Panc1 (cell line): ENCODE data around the gene SLC2A1.

Experiments
- TF ChIP-seq, protein P1 (sequence below), 2 experiments: IDR thresholded peaks; 2 replicates each; pipeline ENCODE4 v1.6.1; 2011 to 2012; ENCODE audit warnings: low read depth in 2 of 2, control low read depth in 1 of 2, low read length in 1 of 2, mild to moderate bottlenecking in 1 of 2, moderate library complexity in 1 of 2; ENCODE audit not compliant: insufficient read depth in 1 of 2
- TF ChIP-seq, protein P2 (sequence below): fragments of 450-650 bp; IDR thresholded peaks from 2 replicates; pipeline ENCODE4 v1.5.1; 2017; ENCODE audit warnings: mild to moderate bottlenecking

DNA sequence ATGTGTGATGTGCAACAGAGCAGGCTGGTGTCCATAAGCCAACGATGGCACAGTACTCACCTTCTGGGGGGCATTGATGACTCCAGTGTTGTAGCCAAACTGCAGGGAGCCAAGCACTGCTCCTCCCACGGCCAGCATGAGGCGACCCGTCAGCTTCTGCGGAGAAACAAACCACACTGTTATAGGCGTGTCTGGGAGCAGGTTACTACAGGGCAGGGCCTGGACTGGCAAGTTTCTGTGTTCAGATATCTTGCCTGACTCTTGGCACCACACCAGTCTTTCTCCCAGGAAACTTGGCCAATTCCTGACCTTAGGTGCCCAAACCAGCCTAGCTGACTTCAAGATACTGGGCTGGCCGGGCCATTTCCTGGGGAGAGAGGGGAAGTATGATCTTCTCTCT, 15.5 kb downstream of the SLC2A1 start:
- TF ChIP-seq, protein P1, sequence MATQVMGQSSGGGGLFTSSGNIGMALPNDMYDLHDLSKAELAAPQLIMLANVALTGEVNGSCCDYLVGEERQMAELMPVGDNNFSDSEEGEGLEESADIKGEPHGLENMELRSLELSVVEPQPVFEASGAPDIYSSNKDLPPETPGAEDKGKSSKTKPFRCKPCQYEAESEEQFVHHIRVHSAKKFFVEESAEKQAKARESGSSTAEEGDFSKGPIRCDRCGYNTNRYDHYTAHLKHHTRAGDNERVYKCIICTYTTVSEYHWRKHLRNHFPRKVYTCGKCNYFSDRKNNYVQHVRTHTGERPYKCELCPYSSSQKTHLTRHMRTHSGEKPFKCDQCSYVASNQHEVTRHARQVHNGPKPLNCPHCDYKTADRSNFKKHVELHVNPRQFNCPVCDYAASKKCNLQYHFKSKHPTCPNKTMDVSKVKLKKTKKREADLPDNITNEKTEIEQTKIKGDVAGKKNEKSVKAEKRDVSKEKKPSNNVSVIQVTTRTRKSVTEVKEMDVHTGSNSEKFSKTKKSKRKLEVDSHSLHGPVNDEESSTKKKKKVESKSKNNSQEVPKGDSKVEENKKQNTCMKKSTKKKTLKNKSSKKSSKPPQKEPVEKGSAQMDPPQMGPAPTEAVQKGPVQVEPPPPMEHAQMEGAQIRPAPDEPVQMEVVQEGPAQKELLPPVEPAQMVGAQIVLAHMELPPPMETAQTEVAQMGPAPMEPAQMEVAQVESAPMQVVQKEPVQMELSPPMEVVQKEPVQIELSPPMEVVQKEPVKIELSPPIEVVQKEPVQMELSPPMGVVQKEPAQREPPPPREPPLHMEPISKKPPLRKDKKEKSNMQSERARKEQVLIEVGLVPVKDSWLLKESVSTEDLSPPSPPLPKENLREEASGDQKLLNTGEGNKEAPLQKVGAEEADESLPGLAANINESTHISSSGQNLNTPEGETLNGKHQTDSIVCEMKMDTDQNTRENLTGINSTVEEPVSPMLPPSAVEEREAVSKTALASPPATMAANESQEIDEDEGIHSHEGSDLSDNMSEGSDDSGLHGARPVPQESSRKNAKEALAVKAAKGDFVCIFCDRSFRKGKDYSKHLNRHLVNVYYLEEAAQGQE (IDR thresholded peaks at IDR 0.05; ENCODE audit: insufficient read depth in 1 of 2, low read depth in 2 of 2, low read length in 1 of 2), result no peak
- TF ChIP-seq, protein P2, sequence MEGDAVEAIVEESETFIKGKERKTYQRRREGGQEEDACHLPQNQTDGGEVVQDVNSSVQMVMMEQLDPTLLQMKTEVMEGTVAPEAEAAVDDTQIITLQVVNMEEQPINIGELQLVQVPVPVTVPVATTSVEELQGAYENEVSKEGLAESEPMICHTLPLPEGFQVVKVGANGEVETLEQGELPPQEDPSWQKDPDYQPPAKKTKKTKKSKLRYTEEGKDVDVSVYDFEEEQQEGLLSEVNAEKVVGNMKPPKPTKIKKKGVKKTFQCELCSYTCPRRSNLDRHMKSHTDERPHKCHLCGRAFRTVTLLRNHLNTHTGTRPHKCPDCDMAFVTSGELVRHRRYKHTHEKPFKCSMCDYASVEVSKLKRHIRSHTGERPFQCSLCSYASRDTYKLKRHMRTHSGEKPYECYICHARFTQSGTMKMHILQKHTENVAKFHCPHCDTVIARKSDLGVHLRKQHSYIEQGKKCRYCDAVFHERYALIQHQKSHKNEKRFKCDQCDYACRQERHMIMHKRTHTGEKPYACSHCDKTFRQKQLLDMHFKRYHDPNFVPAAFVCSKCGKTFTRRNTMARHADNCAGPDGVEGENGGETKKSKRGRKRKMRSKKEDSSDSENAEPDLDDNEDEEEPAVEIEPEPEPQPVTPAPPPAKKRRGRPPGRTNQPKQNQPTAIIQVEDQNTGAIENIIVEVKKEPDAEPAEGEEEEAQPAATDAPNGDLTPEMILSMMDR, result no peak
